Measurements from ENCODE around the gene CACNA1E. TPM values are rescaled to one million over a fixed set of nuclear protein-coding genes. Genes with fewer than 3 reads are reported as not detected.

CACNA1E gene
- total RNA-seq, 1 donor from 2014 or later, result 0.24 TPM

DNA sequence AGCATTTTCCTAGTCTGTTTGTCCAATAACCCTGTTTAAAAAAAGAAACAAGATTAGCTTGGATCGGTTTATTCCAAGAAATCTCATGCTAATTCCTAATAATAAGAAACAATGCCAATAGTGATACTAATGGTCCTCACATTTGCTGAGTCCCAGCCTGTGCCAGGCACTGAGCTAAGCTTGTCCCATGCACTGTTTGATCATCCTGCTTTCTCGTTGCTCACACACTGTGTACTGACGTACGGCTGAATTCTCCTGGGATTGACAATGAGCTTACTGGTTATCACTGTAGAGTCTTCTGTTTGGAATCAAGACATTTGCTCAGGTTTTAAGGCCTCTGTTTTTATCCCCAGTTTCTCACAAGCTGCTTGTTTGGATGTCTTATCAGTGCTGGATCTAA is 71.1 kb downstream of the CACNA1E start:
- intact Hi-C loops (cut with DNase I), result no loop called here
- DNase-seq (ENCODE audit: low spot score), result no peak

DNA sequence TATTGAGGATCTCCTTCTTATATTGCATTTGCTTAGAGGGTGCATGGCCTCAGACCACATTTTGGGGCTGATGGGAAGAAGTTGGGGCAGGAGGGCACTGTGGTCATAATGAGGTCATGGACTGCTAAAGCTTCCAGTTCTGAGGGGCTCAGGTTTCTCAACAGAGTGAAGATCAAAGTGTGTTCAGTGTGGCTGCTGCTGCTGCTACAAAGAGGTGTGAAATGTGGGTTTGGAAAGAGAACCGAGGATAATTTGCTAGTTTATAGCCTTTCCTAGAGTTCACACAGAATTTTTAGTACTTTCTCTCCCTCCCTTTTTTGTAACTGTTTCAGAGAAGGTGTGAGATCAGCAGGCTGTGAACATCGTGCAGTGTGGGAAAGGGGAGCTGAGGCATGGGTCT is 73.3 kb downstream of the CACNA1E start:
- DNase-seq (ENCODE audit: low spot score), result no peak
- intact Hi-C loops (cut with DNase I), result no loop called here

DNA sequence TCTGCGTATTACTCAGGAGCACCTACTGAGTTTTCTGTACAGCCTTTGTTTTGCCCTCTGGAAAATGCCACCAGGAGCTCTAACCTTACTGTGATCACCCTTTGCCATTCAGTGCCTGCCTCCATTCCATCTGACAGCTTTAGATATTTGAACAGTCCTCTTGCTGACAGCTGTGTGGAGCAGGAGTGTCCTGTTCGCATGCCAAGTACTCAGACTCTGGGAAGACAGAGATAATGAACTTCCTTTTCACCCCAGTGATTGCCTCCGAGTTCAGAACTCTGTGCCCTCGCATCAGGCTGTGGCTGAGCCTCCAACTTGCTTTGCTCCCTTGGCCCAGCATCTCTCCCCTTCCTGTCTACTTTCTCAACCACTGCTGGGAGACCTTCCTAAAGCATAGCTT is 74.0 kb downstream of the CACNA1E start:
- intact Hi-C loops (cut with DNase I), result no loop called here
- no peak for DNase-seq (ENCODE audit: low spot score)

DNA sequence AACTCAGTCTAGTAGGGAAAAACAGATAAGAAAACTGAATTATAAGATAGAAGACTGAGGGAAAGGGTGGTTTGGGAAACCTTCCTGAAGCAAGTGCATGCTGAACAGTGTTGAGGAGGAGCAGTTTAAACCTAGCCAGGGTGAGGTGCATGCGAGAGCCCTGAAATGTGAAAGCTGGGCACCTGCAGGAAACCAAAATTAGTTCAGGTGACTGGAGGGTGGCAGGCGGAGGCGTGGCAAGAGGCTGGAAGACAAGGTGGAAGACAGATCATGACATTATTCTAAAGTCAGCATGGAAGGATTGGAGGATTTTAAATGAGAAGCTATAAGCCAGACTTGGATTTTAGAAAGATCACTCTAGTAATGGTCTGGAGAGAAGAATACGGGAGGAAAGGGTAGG is 75.1 kb downstream of the CACNA1E start:
- DNase-seq (ENCODE audit: low spot score), result no peak
- intact Hi-C loops (cut with DNase I), result no loop called here

DNA sequence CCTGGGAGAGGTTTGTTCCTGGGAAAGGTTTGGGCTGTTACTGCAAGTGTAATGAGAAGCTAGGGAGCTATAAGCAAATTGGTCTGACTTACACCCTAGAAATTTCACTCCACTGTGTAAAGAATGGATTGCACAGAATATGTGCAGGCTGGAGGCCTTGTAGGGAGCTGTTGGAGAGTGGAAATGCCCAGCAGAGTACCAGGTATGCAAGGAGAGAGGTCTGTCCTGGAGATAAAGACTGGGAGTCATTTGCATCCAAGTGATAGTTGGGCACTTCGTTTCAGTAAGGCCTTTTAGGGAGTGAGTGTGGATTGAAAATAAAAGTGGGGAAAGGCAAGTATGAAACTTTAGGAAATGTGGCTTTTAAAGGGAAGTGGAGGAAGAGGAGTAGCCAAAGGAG is 75.8 kb downstream of the CACNA1E start:
- intact Hi-C loops (cut with DNase I), result no loop called here

DNA sequence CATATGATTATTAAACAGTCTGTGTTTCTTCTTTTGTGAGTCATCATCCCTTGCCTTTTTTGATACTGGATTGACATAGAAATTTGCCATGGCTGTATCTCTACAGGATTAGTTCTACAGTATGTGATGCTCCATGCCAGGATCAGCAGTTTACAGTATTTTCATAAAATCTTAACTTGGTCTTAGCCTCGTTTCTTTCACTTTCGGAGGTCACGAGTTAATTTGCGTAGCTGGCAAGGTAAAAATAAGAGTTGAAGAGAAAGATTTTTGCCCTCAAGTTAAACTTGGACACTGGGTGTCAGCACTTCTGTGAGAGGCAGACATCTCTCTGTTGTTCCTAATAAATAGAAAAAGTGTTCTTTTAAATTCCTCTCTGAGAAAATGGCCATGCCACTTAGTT is 79.1 kb downstream of the CACNA1E start:
- intact Hi-C loops (cut with DNase I), result no loop called here
- no peak for DNase-seq (ENCODE audit: low spot score)

More for the DNA sequence above, 75.8 kb downstream of the CACNA1E start:
- no peak for DNase-seq (ENCODE audit: low spot score)

DNA sequence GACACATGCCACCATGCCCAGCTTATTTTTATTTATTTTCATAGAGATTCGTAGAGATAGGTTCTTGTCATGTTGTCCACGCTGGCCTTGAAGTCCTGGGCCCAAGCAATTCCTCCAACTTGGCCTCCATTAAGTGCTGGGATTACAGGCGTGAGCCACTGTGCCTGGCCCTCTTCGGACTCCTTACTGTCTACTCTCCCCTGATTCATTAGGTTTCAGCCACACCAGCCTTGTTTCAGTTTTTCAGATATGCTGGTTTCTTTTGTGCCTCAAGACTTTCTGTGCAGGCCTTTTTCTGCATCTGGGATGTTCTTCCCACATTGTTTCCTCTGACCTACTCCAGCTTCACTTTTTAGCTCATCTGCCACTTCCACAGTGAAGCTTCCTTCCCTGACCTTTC is 85.4 kb downstream of the CACNA1E start:
- DNase-seq (ENCODE audit: low spot score), result no peak
- intact Hi-C loops (cut with DNase I), result no loop called here

DNA sequence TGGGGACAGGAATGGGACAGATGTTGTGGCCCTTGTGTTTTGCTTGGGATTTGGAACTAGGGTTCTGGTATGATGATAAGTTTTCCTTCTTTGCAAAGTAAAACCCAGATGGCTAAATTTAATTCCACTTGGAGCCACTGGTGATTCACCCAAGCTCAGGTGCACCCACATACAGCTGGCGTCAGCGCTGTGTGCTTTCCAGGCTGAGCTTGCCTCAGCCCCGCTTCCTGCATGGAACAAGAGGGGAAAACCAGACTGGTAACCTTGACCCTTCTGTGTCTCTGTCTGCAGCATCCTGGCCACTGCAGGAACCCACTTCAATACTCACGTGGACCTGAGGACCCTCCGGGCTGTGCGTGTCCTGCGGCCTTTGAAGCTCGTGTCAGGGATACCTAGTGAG is 94.2 kb downstream of the CACNA1E start:
- intact Hi-C loops (cut with DNase I), result no loop called here
- DNase-seq (ENCODE audit: low spot score), result no peak

DNA sequence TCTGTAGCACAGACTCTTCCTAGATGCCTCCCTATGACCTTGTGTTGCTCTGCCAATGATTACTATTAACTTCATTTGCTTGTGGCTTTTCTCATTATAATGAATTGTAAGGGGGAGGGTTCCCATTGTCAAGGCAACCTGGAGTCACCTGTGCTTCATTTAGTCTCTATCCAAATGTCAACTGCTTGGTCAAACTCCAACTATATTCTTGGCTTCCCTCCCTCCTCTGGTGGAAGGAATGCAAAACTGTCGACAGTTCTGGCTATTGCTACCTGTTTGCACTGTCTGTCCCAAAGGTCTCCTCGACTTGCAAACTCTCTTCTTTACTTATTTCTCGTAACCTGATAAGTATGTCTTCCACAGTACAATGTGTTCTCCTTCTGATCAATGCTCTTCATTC is 100.3 kb downstream of the CACNA1E start:
- intact Hi-C loops (cut with DNase I), result no loop called here
- DNase-seq (ENCODE audit: low spot score), result no peak

DNA sequence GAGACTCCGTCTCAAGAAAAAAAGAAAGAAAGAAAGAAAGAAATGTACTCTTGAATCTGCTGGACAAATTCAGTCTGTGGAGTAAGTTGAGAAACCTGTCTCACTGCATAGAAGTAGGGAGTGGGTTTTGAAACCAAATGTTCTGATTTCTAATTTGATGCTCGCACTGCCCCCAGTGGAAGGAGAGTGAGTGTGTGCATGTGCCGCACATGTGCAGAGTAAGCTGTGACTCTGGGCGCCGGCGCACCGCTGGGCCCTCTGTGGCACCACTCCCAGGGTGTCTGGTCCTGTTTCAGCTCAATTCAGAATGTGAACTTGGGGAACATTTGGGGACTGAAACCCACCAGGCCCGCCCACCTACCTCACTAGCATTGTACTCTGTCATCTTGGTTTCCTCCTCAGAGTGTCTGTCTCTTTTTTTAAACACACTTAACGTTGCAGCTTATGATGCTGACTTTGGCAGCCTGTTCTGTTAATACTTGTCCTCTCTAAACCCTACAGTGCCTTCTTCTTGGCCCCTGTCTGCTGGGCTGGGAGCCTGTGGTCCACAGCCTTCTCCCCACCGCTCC is 104.6 kb downstream of the CACNA1E start:
- intact Hi-C loops (cut with DNase I), result no loop called here
- DNase-seq (ENCODE audit: low spot score), result no peak

DNA sequence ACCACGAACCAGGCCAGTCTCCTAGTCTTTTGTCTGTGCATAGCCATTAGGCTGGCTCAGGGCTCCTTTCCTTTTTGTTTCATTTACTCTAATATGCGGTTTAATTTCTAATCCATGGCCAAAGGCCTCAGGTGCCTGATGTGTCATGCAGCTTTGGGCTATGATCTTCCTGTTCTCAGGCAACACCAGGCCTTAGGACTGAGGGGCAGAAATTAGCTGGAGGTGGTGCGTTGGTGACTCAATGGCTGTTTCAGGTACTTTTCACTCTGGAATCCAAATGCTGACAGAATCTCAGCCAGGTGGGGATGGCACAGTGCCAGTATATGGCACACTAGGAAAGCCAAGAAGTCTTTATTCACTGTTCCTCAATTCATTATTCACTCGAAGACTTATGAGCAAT is 105.3 kb downstream of the CACNA1E start:
- no peak for DNase-seq (ENCODE audit: low spot score)
- intact Hi-C loops (cut with DNase I), result no loop called here

DNA sequence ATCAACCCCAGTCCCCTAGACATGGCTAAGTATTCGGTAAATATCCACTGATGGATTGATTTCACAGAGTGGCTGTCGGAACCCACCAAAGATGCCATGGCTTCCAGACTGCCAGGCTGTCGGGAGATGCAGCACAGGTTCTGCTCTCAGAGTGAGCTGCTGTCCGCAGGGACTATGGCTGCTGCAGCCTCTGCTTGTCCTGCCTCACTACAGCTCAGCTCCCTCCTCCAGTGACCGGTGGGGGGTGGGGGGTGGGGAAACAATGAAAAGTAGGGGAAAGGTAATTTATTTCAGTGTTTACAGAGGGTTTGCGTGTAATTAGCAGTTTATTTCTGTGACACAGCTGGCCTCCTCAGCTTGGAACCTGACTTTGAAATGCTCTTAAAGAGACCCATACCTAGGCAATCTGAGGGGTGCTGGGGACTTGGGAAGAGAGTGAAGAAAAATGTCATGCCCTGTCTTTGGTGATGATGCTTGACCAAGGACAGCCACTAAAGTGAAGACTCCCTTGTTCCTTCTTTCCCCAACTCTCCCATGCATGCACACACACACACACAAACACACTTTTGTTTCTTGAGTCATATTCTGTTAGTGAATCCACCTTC is 109.0 kb downstream of the CACNA1E start:
- DNase-seq (ENCODE audit: low spot score), result no peak
- intact Hi-C loops (cut with DNase I), result no loop called here

DNA sequence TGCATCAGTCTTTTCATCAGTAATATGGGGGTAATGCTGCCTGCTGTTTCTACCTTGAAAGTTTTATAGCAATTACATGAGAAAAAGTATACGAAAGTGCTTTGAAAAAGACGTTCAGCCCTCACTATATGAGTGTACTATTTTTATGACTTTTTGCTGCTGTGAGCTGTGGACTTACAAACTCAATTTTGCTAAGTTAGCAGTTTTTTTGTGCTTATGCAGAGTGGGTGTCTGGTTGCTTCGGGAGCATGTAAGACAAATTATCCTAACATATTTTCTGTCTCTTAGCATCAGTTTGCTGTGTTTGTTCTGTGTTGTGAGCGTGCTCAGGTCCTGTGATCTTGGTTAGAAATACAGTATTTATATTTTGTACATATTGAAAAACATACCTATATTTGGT is 109.7 kb downstream of the CACNA1E start:
- intact Hi-C loops (cut with DNase I), result no loop called here
- no peak for DNase-seq (ENCODE audit: low spot score)

DNA sequence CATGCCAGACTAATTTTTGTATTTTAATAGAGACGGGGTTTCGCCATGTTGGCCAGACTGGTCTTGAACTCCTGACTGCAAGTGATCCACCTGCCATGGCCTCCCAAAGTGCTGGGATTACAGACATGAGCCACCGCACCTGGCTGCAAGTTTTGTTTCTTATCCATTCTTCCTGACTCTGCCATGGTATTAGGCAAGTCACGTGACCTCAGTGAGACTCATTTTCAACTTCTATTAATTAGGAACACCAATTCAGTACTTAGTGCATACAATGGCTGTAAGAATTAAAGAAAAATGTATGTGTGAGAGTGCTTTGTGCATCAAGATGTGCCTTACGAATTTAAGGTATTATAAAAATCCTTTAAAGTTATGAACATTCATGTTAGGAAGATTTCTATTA is 111.2 kb downstream of the CACNA1E start:
- DNase-seq (ENCODE audit: low spot score), result no peak
- intact Hi-C loops (cut with DNase I), result no loop called here

DNA sequence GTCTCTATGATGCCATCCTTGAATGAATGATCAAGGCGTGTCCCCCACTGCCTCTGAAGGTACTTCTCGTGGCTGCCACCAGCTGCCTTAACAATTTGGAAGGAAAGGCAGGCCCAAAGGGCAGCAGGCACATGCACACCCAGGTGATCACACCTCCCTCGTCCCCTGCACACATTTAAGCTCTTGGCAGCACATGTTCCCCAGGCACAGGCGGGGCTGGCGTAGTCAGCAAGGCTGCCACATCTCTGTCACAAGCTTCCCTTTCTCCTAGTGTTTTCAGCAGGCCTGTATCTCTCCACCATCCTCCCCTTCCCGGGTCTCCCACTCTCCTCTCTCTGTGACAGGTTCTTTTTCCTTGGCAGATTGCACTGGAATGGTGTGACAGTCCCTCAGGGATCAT is 111.9 kb downstream of the CACNA1E start:
- DNase-seq (ENCODE audit: low spot score), result no peak
- intact Hi-C loops (cut with DNase I), result no loop called here

DNA sequence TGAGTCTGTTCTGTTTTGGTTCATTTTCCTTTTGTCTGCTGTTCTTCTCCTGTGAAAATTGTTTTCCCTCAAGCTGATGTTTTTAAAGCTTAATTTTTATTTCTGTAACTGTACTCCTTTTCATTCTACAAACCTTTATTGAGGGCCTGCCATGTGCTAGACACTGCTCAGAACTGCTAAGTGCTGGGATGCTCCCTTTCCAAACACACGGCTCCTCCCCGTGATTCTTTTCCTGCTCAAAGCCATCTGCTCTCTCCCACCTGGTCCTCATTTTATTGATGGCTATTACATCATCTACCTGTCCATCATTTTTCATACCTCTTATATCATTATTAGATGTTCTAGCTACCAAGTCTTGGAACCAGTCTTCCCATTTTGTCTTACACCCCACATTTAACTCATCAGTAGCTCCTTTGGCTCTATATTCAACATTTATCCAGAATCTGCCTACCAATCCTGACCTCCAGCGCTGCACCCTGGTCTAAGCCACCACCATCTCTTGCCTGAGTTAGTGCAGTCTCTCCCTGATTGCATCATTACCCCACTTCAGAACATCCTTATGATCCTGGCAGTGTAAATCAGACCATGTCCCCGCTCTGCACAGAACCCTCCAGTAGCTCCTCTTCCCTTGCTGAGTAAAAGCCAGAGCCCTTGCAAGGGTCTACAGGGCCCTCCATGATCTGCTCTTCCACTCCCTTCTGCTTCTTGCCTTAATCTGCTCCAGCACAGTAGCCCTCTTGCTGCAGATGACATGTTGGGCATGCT is 118.1 kb downstream of the CACNA1E start:
- DNase-seq (ENCODE audit: low spot score), result no peak
- intact Hi-C loops (cut with DNase I), result no loop called here

DNA sequence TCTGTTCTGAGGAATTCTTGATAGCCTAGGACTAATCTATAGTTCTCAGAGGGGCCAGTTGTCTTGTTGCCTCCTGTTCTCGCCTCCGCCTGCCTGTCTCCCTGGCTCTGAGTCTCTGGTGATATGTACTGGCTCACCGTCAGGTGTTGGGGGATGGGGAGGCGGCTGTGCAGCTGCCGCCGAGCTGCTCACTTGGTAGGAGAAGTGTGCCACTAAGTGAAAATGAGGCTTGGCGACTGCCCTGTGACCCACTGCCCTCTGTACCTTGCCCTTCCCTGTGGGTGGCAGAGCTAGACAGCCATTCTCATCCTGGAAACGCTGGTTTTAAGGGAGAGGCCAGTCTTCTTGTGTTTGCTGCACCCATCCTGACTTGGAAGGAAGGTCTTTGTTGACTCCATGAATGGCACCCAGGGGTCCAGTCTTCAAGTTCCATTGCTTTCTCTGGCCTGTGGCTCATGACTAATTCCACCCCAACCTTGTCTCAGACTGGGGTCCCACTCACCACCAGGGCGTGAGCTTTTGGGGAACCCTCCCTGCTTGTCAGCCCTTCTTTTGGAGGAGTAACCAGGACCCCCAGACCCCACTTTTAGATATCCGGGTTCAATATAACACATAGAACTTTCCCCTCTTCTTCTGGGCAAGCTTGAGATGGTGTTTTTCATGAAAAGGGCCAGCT is 120.6 kb downstream of the CACNA1E start:
- intact Hi-C loops (cut with DNase I), result no loop called here
- DNase-seq (ENCODE audit: low spot score), result no peak

DNA sequence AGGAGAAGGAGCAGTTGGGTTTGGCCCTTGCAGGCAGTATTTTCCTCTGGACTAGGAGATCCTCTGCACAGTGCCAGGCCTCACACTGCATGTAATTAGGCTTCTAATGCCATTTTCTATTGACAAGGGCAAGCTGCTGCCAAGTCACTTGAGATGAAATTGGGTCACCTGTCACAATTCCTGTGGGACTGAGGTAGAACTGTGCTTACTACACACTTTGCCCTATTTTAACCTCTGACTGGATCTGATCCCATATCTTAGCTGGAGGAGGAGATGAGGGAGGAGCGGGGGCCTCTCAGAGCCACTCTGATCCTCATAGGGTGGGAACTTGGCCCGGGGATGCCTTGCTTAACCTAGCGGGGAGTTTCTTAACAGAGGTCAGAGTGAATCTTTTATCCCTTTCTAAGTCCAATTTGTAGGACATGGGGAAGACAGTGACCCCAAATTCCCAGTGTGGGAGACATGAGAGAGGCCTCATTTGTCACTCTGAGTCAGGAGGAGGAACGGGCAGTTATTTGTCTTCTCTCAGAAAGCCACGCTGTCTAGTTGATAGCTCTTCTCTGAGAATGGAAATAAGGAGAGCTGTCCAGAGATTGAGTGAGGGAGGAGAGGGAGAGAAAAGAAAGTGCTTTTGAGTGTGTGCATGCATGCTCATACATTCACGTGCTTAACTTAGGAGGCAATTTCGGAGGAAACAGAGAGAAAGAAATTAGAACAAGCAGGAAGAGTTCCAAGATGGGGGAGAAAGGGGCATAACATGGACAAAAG is 121.3 kb downstream of the CACNA1E start:
- no peak for DNase-seq (ENCODE audit: low spot score)
- intact Hi-C loops (cut with DNase I), result no loop called here

DNA sequence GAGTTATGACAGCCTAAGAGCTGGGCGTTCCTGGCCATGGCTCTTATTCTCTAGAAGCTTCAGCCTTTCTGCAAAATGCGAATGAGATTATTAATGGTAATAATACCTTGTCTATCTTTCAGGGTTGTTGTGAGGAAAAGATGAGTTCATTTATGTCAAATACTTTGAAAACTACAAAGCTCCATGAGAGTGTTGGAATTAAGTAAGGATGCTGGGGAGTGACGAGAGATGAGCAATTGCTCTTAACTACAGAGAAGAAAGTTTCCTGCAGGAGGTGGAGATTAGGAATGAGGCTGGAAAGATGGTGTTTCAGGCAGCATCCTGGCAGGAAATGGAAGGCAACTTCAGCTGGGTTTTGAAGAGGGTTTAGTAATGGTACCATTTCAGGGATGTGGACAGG is 124.2 kb downstream of the CACNA1E start:
- intact Hi-C loops (cut with DNase I), result no loop called here
- DNase-seq (ENCODE audit: low spot score), result no peak

DNA sequence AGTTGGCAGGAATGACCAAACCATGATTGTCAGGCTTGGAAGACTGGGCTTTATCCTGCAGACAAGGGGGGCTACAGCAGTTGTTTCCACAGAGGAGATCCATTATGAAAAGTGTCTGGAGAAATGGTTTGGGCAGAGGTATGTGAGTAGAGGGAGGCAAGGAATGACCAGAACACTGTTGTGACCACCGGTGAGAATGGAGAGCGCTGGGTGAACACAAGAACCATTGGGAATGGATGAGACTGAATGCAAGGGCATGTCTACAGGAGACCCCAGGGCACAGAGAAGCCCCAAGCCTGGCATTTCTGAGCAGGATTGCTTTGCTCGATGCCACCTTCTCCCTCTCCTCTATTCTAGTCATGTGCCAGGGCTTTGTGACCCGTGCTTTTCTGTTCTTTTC is 125.1 kb downstream of the CACNA1E start:
- intact Hi-C loops (cut with DNase I), result no loop called here
- no peak for DNase-seq (ENCODE audit: low spot score)

Measured in cardiac septum (tissue), 1 donor.